ENCODE data around the gene MOB3C.
A peak's percentile ranks its signal among the peaks of the same experiment; 100 is the strongest.
"Not testable (repeated sequence)": the region's sequence is repeated elsewhere in the genome, so short reads cannot be mapped to it uniquely, and the experiment has no call there.

Gene MOB3C

DNA sequence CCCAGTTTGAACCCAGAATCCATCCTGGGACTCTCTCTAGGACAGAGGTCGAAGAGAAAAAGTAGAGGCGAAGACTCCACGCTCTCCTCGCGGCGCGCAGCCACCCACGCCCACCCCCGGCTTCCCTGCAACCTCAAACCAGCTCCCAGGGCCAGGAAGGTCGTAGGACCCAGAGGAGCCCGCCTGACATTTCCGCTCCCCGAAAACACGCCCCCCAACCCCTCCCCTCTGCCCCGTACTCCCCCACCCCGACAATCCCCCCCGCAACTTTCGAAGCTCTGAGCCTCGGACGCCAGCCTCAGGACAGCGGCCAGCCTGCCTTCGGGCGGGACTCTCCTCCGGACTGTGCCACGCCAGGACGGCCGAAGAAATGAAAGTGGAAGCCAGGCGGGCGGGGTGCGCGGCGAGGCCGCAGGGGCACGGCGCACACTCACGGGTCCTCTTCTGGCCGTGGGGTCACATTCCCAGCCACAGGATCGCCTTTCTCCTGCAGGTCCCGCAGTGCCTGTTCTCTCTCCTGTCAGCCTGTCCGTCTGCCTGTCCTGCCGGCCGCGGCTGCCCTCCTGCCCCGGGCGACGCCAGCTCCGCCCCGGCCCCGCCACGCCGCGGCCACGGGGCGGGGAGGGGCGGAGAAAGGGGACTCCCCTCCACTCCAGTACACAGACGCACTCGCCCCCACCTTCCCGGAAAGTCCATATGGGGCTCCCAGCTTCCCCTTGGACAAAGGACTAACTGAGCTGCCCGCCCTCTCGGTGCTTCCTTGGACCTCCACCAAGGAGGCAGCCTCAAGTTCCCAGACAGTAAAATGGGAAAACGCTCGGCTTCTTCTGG lies at the start of gene MOB3C:
TSS of gene MOB3C (minus strand) at position 535 of the 831 bp plus-strand sequence. CDS start 3,490 bp downstream, outside the sequence.
- peak; percentile 83 for DNase-seq (ENCODE audit: low spot score)

DNA sequence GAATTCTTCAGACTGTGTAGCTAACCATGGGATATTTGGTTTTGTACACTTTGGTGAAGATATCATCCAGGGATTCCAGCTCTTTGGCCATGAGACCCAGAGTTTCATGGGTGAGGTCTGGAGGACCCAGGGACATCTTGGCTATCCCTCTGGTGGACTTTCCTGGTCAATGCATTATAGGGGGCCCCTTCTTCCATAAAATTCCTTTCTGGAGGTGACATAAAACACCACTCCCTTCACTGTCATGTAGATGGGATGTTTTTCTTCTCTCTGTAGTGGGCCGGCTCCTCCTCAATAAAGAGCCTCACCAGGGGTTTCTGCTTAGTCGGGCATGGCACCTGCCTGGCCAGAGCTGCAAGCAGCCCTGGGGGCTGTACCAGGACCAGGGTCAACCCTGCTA lies 49.4 kb upstream of the MOB3C start:
- no peak for DNase-seq (ENCODE audit: low spot score)

DNA sequence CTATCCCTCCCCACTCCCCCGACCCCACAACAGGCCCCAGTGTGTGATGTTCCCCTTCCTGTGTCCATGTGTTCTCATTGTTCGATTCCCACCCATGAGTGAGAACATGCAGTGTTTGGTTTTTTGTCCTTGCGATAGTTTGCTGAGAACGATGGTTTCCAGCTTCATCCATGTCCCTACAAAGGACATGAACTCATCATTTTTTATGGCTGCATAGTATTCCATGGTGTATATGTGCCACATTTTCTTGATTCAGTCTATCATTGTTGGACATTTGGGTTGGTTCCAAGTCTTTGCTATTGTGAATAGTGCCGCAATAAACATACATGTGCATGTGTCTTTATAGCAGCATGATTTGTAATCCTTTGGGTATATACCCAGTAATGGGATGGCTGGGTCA lies 46.3 kb upstream of the MOB3C start:
- not testable (repeated sequence) for DNase-seq (ENCODE audit: low spot score)

DNA sequence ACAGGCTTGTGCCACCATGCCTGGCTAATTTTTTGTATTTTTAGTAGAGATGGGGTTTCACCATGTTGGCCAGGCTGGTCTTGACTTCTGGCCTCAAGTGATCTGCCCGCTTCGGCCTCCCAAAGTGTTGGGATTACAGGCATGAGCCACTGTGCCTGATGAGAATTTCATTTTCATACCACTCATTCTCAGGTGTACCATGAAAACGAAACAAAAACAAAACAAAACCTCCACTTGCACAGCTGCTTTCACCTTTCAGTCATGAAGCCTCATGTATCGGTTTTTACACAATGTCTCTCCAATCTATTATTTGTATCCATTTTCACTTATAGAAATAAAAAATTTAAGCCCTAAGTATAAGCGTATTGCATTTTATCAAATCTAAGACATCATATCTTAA lies 43.5 kb upstream of the MOB3C start:
- not testable (repeated sequence) for DNase-seq (ENCODE audit: low spot score)

DNA sequence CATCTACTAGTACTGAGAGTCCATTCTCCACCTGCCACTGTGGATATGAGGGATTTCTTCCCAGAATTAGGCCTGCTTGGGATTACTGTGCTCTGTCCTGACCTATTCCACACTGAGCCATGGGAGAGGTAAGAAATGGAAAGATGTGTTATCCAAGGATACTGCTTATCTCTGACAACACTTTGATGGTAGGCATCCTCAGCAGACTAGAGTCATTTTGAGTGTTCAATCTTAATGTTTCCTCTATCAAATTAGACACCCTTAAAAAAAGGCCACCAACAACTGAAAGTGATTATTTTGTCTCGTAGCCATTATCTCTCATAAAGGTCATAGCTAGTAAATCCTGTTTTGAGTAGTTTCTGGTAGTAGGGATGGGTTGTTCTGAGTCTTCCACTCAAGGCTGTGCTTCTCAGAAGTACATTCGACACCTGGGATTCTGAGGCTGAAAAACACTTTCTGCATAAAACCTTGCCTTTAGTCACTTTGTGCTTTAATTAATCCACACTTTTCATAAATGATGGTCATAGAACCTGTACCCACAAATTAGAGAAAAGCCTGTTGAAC lies 42.8 kb upstream of the MOB3C start:
- DNase-seq (ENCODE audit: low spot score), result no peak

DNA sequence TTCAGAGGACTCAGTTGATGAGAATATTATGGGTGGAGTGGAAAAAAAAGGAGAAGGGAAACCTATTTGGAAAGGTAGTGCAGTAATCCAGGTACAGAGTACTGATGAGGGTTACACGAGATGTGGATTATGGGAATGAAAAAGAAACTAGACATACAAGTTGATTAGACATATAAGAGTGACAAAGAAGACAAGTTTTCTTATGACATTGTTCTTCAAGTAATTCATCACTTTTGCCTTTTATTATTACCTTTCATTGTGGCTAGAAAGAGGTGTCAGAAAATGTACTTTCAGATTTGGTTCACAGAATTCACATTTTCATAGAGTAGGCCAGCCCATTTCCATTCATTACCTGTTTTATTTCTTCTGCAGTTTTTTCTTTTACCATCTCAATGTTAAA lies 41.2 kb upstream of the MOB3C start:
- no peak for DNase-seq (ENCODE audit: low spot score)

DNA sequence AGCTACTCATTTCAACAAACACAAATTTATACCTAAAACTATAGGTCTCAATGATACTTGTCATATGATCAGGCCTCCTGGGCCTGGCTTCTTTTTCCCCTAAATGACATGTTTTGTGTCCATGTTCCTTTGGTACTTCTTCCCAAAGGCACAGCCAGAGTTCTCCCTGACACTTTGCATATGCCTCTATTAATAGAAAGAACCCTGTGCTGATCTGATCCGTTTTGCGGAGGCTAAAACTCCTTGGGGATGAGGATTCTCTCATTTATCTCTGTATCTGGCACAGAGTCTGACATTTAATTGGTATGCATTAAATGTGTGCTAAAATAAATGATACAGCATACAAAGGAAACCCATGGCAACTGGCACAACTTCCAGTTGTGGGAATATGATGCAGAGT lies 40.0 kb upstream of the MOB3C start:
- no peak for DNase-seq (ENCODE audit: low spot score)

DNA sequence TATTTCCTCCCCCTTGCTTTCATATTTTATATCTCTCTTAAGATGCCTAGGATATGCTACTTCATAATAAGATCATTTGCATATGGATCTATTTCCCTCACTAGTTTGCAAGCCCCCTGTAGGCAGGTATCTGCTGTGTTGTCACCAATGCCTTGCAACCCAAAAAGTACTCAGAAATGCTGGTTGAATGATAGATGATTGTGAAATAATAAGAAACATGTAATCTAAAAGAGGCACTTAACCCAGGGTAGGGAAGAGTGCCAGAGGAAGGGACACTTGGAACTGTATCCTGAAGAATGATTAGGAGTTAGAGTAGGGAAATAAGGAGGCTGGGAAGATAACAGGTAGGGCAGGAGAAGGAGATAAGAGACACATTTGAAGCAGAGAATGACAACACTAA lies 39.2 kb upstream of the MOB3C start:
- DNase-seq (ENCODE audit: low spot score), result no peak

DNA sequence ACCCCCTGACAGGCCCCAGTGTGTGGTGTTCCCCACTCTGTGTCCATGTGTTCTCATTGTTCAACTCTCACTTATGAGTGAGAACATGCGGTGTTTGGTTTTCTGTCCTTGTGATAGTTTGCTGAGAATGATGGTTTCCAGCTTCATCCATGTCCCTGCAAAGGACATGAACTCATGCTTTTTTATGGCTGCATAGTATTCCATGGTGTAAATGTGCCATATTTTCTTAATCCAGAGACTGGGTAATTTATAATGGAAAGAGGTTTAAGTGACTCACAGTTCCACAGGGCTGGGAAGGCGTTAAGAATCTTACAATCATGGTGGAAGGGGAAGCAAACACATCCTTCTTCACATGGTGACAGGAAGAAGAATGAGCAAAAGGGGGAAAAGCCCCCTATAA lies 38.1 kb upstream of the MOB3C start:
- not testable (repeated sequence) for DNase-seq (ENCODE audit: low spot score)

DNA sequence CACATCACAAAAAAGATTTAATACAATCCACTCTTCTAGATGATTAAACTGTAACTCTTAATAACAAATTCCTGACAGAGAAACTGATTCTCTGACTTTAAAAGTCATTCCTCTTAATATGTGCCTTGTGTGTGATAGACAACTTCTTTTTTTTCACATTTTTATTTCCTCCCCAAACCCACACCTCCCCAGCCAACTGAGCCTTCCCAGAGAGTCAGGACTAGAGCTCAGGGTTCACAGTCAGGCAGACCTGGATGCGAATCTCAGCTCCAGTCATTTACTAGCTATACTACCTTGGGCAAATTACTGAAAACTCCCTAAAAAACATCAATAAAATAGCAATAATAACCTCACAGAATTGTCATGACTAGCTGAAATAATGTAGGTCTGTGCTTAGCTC lies 37.4 kb upstream of the MOB3C start:
- DNase-seq (ENCODE audit: low spot score), result no peak

DNA sequence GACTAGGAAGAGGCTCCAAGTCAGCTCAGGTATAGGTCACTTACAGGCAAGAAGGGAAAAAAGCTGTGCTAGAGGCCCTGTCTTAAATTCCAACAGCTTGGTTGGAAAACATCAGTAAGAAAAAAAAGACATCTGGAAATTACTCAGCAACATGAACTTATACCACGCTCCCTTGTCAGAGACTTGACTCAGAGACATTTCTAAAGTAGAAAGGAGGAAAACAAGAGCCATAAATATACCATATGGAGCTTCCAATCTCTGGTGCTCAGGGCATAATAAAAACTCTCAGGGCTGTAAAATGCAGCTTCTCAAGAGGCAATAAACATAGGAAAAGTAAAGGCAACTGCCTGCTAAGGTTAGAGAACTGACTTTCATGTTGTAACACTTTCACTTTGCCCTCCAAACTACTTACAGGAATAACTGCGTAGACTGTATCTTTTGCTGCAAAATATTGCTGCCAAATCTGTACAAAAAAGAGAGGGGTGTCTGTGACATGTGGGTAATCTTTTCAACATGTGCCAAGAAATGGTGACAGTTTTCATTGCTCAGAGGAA lies 36.9 kb upstream of the MOB3C start:
- peak; percentile 7 for DNase-seq (ENCODE audit: low spot score)

DNA sequence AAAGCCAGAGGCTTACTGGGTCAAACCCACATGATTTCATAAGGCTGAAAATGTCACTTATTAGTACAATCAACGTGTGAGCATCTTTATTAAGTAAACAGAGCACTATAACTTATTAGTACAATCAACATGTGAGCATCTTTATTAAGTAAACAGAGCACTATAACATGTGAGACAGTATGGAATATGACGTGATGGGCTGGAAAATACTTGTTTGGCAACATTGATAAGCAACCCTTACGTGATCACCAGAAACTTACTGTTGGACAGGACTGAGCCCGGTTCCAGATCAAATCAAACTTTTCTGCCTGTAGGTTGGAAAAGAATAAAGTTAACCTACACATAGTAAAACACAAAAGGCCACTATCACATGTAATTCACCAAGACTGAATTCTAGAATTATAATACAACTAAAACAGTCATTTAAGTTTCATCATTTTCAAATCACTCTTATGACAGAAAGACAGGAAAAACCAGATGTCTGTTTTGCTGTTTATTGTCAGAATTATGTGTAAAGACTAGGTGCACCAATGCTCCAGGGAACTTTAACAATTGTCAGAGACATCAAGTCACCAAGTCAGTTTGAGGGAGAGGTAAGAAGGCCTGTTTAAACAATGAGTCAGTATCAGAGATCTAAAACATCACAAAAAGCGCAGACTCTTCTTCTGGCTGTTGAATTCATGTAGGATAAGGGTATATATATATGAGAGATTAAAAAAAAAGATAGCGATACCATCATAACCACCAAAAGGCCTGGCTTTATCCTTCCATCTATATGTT lies 35.9 kb upstream of the MOB3C start:
- no peak for DNase-seq (ENCODE audit: low spot score)

DNA sequence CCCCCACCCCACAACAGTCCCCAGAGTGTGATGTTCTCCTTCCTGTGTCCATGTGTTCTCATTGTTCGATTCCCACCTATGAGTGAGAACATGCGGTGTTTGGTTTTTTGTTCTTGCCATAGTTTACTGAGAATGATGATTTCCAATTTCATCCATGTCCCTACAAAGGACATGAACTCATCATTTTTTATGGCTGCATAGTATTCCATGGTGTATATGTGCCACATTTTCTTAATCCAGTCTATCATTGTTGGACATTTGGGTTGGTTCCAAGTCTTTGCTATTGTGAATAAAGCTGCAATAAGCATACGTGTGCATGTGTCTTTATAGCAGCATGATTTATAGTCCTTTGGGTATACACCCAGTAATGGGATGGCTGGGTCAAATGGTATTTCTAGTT lies 34.5 kb upstream of the MOB3C start:
- DNase-seq (ENCODE audit: low spot score), result not testable (repeated sequence)

DNA sequence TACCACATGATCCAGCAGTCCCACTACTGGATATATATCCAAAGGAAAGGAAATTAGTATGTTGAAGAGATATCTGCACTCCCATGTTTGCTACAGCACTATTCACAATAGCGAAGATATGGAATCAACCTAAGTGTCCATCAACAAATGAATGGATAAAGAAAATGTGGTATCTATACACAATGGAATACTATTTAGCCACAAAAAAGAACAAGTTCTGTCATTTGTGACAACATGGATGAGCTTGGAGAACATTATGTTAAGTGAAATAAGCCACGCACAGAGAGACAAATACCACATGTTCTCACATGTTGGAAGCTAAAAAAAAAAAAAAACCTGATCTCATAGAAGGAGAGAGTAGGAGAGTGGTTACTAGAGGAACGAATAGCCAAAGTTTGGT lies 33.9 kb upstream of the MOB3C start:
- DNase-seq (ENCODE audit: low spot score), result no peak

DNA sequence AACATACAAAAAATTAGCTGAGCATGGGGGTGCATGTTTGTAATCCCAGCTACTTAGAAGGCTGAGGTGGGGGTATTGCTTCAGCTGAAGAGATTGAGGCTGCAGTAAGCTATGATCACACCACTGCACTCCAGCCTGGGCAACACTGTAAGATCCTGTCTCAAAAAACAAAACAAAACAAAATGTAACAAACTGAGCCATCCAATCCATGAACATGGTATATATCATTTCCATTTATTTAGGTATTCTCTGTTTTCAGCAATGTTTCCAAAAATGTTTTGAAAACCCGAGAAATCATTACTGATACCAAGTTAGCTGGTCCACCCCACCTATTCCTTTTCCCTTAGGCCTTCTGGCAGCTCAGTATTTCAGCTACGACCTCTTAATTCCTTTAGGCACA lies 33.2 kb upstream of the MOB3C start:
- DNase-seq (ENCODE audit: low spot score), result no peak

DNA sequence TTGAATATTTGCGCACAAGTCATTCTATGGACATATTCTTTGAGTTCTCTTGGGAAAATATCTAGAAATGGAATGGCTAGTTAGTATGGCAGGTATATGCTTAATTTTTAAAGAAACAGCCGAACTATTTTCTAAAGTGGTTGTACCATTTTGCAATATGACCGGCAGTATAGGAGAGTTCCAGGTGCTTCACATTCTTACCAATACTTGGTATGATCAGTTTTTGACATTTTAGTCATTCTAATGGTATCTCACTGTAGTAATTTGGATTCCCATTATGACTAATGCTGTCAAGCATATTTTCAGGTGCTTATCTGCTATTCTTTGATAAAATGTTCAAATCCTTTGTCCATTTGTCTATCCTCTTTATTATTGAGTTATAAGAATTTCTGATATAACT lies 31.0 kb upstream of the MOB3C start:
- DNase-seq (ENCODE audit: low spot score), result no peak

DNA sequence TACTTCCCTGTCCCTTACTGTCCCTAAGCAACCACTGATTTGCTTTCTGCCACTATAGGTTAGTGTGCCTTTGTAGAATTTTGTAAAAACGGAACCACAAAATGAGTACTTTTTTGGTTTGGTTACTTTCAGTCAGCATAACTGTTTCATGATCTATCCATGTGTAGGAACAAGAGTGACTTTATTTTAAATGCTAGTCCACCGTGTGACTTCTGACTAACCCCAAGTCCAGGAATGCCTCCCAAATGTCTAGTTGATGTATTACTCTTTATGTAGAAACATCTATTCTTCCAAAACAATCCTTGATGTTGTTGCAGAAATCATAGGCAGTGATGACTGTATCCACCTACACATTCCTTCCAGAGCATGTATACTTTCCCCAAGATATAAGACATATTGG lies 30.2 kb upstream of the MOB3C start:
- no peak for DNase-seq (ENCODE audit: low spot score)

DNA sequence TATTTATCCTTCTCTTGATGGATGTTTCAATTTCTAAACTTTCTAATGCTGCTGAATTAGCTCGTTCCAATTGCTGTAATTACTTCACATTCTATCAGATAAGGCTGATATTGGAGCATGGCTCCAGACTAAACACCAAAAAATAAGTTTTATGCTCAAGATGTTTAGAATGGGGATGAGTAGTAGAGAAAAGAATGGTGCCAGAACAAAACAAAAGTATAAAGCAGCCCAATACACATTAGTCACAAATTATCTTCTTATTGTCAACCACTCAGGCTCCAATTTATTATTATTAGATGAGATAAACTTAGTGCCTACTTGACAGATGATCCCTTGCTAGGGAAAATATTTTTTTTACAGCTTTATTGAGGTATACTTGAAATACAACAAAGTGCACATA lies 29.7 kb upstream of the MOB3C start:
- no peak for DNase-seq (ENCODE audit: low spot score)

DNA sequence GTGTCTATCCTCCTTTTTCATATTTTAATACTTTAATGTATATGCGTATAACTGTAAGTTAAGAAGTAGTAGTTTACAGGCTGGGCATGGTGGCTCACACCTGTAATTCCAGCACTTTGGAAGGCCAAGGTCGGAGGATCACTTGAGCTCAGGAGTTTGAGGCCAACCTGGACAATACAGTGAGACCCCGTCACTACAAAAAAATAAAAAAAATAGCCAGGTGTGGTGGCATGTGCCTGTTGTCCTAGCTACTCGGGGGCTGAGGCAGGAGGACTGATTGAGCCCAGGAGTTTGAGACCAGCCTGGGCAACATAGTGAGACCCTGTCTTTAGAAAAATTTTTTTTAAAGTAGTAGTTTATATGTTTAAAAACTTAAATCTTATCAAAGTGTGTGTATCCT lies 29.2 kb upstream of the MOB3C start:
- no peak for DNase-seq (ENCODE audit: low spot score)

DNA sequence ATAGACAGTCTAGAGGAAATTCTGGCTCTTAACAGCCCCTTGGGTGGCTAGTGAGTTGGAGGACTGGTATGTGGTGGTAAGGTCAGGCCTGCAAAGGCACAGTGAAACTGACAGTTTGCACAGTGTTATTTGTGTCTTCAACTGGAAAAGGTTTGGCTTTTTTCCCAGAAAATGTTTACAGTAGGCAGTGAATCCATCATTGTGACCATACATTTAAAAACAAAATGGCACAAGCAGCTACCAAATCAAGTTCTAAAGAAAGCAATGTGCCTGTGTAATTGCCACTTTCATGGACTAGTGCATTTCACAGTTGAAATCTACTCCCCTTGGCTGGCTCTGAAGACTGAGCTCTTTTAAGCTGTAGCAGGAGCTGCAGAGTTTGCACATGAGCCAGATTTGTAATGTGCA lies 26.8 kb upstream of the MOB3C start:
- peak; percentile 11 for DNase-seq (ENCODE audit: low spot score)

DNA sequence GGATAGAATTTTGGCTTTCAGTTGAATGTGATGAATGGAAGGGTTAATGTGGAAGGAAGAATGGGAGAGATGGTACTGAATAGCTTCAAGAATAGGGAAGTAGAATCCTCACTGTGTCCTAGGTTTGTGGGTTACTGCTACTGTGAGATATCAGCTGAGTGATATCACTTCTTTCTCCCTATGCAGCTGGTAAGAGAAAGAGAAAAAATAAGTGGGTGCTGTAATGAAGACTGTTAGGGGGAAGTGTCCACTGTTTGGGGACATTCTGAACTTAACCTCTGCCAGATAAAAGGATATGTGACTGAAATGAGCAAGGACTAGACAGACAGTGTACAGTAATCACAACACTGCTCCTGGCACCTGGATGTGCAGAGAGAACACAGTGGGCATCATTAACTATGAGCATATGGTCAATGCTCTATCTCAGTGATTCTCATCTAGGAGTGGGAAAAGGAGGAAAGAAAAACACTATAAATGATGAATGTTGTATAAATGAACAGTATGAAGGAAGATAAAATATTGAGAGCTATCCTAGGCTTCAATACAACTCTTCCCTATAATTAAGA lies 25.6 kb upstream of the MOB3C start:
- no peak for DNase-seq (ENCODE audit: low spot score)

DNA sequence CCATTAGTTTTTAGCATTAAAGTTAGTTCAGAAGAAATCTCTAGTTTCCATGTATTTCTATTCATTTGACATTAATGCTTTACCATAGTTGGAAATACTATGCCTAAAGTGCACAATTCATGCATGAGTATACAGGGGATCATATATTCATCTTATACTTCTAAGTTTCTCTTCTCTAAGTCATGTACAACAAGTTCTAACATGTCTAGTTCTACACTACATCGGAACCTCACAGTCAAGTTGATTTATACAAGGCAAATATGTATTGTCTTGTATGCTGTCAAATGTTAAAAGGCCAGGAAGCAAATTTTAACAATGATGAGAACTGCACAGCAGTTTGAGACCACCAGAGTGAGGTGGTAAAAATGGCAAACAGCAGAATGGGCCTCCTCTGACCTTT lies 22.9 kb upstream of the MOB3C start:
- DNase-seq (ENCODE audit: low spot score), result no peak

Data from Ammon's horn (tissue), 1 donor.